ENCODE data around the gene INSYN2B.

Gene INSYN2B

DNA sequence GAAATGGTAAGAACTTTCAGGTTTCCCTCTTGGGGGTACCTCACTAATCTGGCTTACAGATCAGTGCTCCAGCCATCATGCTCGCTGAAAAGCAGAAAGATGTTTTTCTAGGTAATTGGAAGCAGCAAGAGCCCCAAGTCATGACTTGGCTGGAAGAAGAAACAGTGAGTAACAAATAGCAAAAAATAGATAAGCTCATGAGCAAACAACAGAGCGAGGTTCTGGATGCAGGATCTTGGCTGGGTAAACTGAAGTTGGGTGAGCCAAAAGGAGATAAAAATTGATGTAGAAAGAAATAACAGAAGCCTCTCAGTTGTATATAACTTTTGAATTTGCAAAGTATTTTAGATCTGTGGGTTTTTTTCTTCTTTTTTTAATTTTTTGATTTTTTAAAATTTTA is 110.1 kb downstream of the INSYN2B start:
- Histone ChIP-seq H3K9me3 (ENCODE audit: insufficient read depth, low read length) (no peaks in the 10 kb centered on the region), H3K4me1 (ENCODE audit: low read length) (no peaks in the 10 kb centered on the region), H3K4me3 (ENCODE audit: low read length) (no peak overlapping the region), H3K27ac (ENCODE audit: low read length) (no peak overlapping the region), H3K79me2 (ENCODE audit: low read length) (no peaks in the 10 kb centered on the region), H2AFZ (ENCODE audit: low read depth, low read length) (no peak overlapping the region), H4K20me1 (ENCODE audit: insufficient read depth, low read length) (no peaks in the 10 kb centered on the region; the same call in none of the 2 replicates), H3K9ac (ENCODE audit: low read length) (no peak overlapping the region), H3K36me3 (replicated peaks; ENCODE audit: low read depth, low read length) (peaks cover 15% of the 10 kb centered on the region), H3K4me2 (ENCODE audit: low read length) (no peak overlapping the region), H3K27me3 (ENCODE audit: low read depth, low read length) (no peaks in the 10 kb centered on the region)
- TF ChIP-seq EZH2phosphoT487 (IDR thresholded peaks at IDR 0.05; ENCODE audit: low read depth), result no peak
- TF ChIP-seq, protein P1, sequence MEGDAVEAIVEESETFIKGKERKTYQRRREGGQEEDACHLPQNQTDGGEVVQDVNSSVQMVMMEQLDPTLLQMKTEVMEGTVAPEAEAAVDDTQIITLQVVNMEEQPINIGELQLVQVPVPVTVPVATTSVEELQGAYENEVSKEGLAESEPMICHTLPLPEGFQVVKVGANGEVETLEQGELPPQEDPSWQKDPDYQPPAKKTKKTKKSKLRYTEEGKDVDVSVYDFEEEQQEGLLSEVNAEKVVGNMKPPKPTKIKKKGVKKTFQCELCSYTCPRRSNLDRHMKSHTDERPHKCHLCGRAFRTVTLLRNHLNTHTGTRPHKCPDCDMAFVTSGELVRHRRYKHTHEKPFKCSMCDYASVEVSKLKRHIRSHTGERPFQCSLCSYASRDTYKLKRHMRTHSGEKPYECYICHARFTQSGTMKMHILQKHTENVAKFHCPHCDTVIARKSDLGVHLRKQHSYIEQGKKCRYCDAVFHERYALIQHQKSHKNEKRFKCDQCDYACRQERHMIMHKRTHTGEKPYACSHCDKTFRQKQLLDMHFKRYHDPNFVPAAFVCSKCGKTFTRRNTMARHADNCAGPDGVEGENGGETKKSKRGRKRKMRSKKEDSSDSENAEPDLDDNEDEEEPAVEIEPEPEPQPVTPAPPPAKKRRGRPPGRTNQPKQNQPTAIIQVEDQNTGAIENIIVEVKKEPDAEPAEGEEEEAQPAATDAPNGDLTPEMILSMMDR (IDR thresholded peaks at IDR 0.05; ENCODE audit: low read depth, low read length), result no peak

DNA sequence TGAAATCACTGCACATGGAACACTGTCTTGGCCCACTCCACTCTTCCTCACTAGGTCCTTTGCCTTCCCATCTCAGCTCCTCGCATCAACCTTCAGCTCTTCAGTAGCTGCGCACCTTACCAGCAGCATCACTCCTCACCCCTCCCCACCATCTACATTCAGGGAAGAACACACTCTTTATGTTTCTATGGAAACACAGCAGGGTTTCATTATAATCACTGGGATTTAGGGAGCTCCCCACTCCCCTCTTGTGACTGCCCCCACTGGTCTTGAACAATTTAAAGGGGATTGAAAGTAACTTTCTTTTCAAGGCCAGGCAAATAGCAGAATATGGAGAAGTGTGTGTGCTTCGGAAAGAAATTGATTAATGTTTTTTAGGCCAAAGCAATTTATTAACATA is 111.2 kb downstream of the INSYN2B start:
- Histone ChIP-seq H4K20me1 (ENCODE audit: insufficient read depth, low read length) (peaks cover 9% of the 10 kb centered on the region; the same call in 1 of the 2 replicates), H3K27me3 (ENCODE audit: low read depth, low read length) (no peaks in the 10 kb centered on the region), H3K4me2 (ENCODE audit: low read length) (no peak overlapping the region), H3K79me2 (ENCODE audit: low read length) (no peaks in the 10 kb centered on the region), H3K9me3 (ENCODE audit: insufficient read depth, low read length) (no peaks in the 10 kb centered on the region), H3K9ac (ENCODE audit: low read length) (no peak overlapping the region), H3K36me3 (replicated peaks; ENCODE audit: low read depth, low read length) (peaks cover 18% of the 10 kb centered on the region), H2AFZ (ENCODE audit: low read depth, low read length) (no peak overlapping the region), H3K4me3 (ENCODE audit: low read length) (no peak overlapping the region), H3K4me1 (ENCODE audit: low read length) (no peaks in the 10 kb centered on the region), H3K27ac (ENCODE audit: low read length) (no peak overlapping the region)
- TF ChIP-seq, protein P1 (IDR thresholded peaks at IDR 0.05; ENCODE audit: low read depth, low read length), result no peak
- TF ChIP-seq EZH2phosphoT487 (IDR thresholded peaks at IDR 0.05; ENCODE audit: low read depth), result no peak

DNA sequence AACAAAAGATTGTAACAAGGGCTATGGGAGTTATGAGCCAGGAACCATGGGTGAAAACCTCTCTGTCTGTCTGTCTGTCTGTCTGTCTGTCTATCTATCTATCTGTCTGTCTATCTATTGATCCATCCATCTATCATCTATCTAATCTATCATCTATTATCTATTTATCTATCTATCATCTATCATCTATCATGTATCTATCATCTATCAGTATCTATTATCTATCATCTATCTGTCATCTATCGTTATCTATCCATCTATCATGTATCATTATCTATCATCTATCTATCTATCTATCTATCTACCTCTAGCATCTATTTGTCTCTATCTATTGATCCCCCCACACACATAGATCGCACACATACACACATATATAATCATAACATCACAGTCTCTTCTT is 112.9 kb downstream of the INSYN2B start:
- H3K27ac ChIP-seq (ENCODE audit: low read length), result no peak overlapping the region
- H3K79me2 ChIP-seq (ENCODE audit: low read length), result no peaks in the 10 kb centered on the region

DNA sequence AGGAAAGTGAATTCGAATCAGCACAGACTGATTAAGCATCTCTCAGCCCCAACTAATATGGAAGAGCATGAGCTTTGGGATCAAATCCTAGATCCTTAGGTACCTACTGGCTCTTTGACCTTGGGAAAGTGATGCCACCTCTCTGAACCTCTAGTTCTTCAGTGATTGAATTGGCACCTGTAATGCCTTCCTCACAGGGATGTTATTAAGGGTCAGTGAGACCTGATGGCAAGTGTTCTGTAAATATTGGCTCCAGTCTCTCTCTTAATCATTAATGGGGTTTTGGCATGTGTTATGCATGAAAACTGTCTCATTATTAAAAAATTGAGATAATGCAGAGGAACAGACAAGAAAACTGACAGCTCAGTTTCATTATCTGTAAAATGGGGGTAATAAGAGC is 115.8 kb downstream of the INSYN2B start:
- peaks cover 9% of the 10 kb centered on the region; the same call in 1 of the 2 replicates for H4K20me1 ChIP-seq (ENCODE audit: insufficient read depth, low read length)
- no peaks in the 10 kb centered on the region for H3K27me3 ChIP-seq (ENCODE audit: low read depth, low read length)
- no peaks in the 10 kb centered on the region for H3K79me2 ChIP-seq (ENCODE audit: low read length)
- H3K27ac ChIP-seq (ENCODE audit: low read length), result no peak overlapping the region
- H3K4me2 ChIP-seq (ENCODE audit: low read length), result no peak overlapping the region
- TF ChIP-seq, protein P1 (IDR thresholded peaks at IDR 0.05; ENCODE audit: low read depth, low read length), result no peak
- TF ChIP-seq EZH2phosphoT487 (IDR thresholded peaks at IDR 0.05; ENCODE audit: low read depth), result no peak
- H3K36me3 ChIP-seq (replicated peaks; ENCODE audit: low read depth, low read length), result peaks cover 19% of the 10 kb centered on the region
- no peak overlapping the region for H3K9ac ChIP-seq (ENCODE audit: low read length)
- H3K9me3 ChIP-seq (ENCODE audit: insufficient read depth, low read length), result no peaks in the 10 kb centered on the region
- H3K4me3 ChIP-seq (ENCODE audit: low read length), result no peak overlapping the region
- H2AFZ ChIP-seq (ENCODE audit: low read depth, low read length), result no peak overlapping the region
- no peaks in the 10 kb centered on the region for H3K4me1 ChIP-seq (ENCODE audit: low read length)

More for the DNA sequence above, 112.9 kb downstream of the INSYN2B start:
- Histone ChIP-seq H4K20me1 (ENCODE audit: insufficient read depth, low read length) (peaks cover 9% of the 10 kb centered on the region; the same call in 1 of the 2 replicates), H3K27me3 (ENCODE audit: low read depth, low read length) (no peaks in the 10 kb centered on the region), H3K4me3 (ENCODE audit: low read length) (no peak overlapping the region), H3K9ac (ENCODE audit: low read length) (no peak overlapping the region), H3K4me2 (ENCODE audit: low read length) (no peak overlapping the region), H2AFZ (ENCODE audit: low read depth, low read length) (no peak overlapping the region), H3K4me1 (ENCODE audit: low read length) (no peaks in the 10 kb centered on the region), H3K9me3 (ENCODE audit: insufficient read depth, low read length) (no peaks in the 10 kb centered on the region), H3K36me3 (replicated peaks; ENCODE audit: low read depth, low read length) (peaks cover 22% of the 10 kb centered on the region)
- TF ChIP-seq, protein P1 (IDR thresholded peaks at IDR 0.05; ENCODE audit: low read depth, low read length), result no peak
- no peak for TF ChIP-seq EZH2phosphoT487 (IDR thresholded peaks at IDR 0.05; ENCODE audit: low read depth)
